HCT116 (cell line): ENCODE measurements around the gene RELCH. TPM values are rescaled to one million over a fixed set of nuclear protein-coding genes. Genes with fewer than 3 reads are reported as not detected.
A peak's percentile ranks its signal among the peaks of the same experiment; 100 is the strongest.

Source experiments
- ATAC-seq: fragments of 200-7000 bp; cut with Tn5 transposase; 2 replicates; pipeline ENCODE4 v1.9.1; 2020; ENCODE audit warnings: mild to moderate bottlenecking, moderate library complexity
- BruUV-seq: library from RNA; stranded (reverse); fragments of 400-500 nt; replicated peaks from 2 replicates; lab custom pipeline; 2021; lab: Mats Ljungman, UMichigan
- CTCF ChIA-PET: fragments of 300-600 bp; sonication (Branson Sonifier 250); formaldehyde crosslinking; loops from one replicate; lab custom pipeline; 2021; ENCODE audit warnings: antibody characterized with exemption; lab: Charles Lee
- POLR2A ChIA-PET: fragments of 300-600, 350-600 bp; sonication (Branson Sonifier 250); formaldehyde crosslinking; loops from one replicate; lab custom pipeline; 2021; ENCODE audit warnings: antibody characterized with exemption; lab: Charles Lee
- RAD21 ChIA-PET, 2 experiments: fragments of 300-600 bp; sonication (Branson Sonifier 250); formaldehyde crosslinking; loops; one replicate each; lab custom pipeline; 2023; ENCODE audit warnings: low total read pairs in 2 of 2; ENCODE audit not compliant: uncharacterized antibody in 2 of 2, unreplicated experiment in 2 of 2, low non-redundant PET in 1 of 2; lab: Charles Lee
- DNase-seq: peaks from one replicate; pipeline ENCODE4 v3.0.0-alpha.2; 2010; ENCODE audit warnings: low read depth, low spot score
- H2AFZ ChIP-seq: fragments of 200-600 bp; shearing (Covaris generic), sonication (generic); 2 replicates; pipeline ENCODE4 v1.6.1; 2017; ENCODE audit warnings: low read depth, mixed run types, mixed read lengths, antibody characterized with exemption, low read length; ENCODE audit not compliant: poor library complexity, severe bottlenecking
- H3K27ac ChIP-seq: 2 replicates; pipeline ENCODE4 v1.5.1; 2012; ENCODE audit warnings: low read depth, low read length
- H3K27me3 ChIP-seq: fragments of 200-600 bp; sonication (generic); 2 replicates; pipeline ENCODE4 v1.6.1; 2016; ENCODE audit warnings: mixed run types, low read length, mixed read lengths; ENCODE audit not compliant: insufficient read depth
- H3K36me3 ChIP-seq, 2 experiments: fragments of 200-500 bp in 1 of 2; fragments of 200-600 bp in 1 of 2; sonication (Bioruptor generic) in 1 of 2; sonication (generic) in 1 of 2; 2 replicates each; pipeline versions ENCODE4 v1.5.1 to v1.6.1; 2014 to 2016; ENCODE audit warnings: low read length in 2 of 2, inconsistent platforms in 1 of 2, mixed read lengths in 1 of 2, mixed run types in 1 of 2; ENCODE audit not compliant: insufficient read depth in 2 of 2, control insufficient read depth in 1 of 2
- H3K4me1 ChIP-seq, 2 experiments: fragments of 200-600 bp in 1 of 2; sonication (generic) in 1 of 2; 2 replicates each; pipeline versions ENCODE4 v1.5.1 to v1.6.1; 2012 to 2017; ENCODE audit warnings: low read length in 2 of 2, inconsistent platforms in 1 of 2, mild to moderate bottlenecking in 1 of 2, mixed read lengths in 1 of 2, mixed run types in 1 of 2, moderate library complexity in 1 of 2; ENCODE audit not compliant: insufficient read depth in 2 of 2, control insufficient read depth in 1 of 2
- H3K4me2 ChIP-seq: fragments of 200-600 bp; sonication (generic); 2 replicates; pipeline ENCODE4 v1.6.1; 2017; ENCODE audit warnings: mixed run types, low read length, mixed read lengths
- H3K4me3 ChIP-seq, 2 experiments: fragments of 200-600 bp in 1 of 2; sonication (generic) in 1 of 2; replicated peaks in 1 of 2; 2 replicates each; pipeline ENCODE4 v1.5.1; 2011 to 2016; ENCODE audit warnings: low read length in 2 of 2, control low read depth in 1 of 2, low read depth in 1 of 2, mild to moderate bottlenecking in 1 of 2, mixed read lengths in 1 of 2, mixed run types in 1 of 2
- H3K79me2 ChIP-seq: fragments of 200-600 bp; sonication (generic); 2 replicates; pipeline ENCODE4 v1.6.1; 2017; ENCODE audit warnings: mild to moderate bottlenecking, mixed run types, low read length, moderate library complexity, mixed read lengths; ENCODE audit not compliant: insufficient read depth
- H3K9ac ChIP-seq: fragments of 200-600 bp; sonication (generic); 2 replicates; pipeline ENCODE4 v1.6.1; 2016; ENCODE audit warnings: low read length, mixed read lengths
- H3K9me2 ChIP-seq: fragments of 200-600 bp; sonication (generic), shearing (Covaris generic); 2 replicates; pipeline ENCODE4 v1.6.1; 2017; ENCODE audit warnings: mixed run types, mild to moderate bottlenecking, moderate library complexity; ENCODE audit not compliant: insufficient read depth
- H3K9me3 ChIP-seq, 2 experiments: fragments of 200-500 bp in 1 of 2; fragments of 200-600 bp in 1 of 2; sonication (Bioruptor generic) in 1 of 2; sonication (generic) in 1 of 2; 2 replicates each; pipeline ENCODE4 v1.6.1; 2014 to 2017; ENCODE audit warnings: low read length in 2 of 2, mixed read lengths in 2 of 2, inconsistent platforms in 1 of 2, low read depth in 1 of 2, mild to moderate bottlenecking in 1 of 2, mixed run types in 1 of 2, moderate library complexity in 1 of 2; ENCODE audit not compliant: control insufficient read depth in 1 of 2, insufficient read depth in 1 of 2
- H4K20me1 ChIP-seq: fragments of 200-600 bp; sonication (generic), shearing (Covaris generic); 2 replicates; pipeline ENCODE4 v1.6.1; 2017; ENCODE audit warnings: mixed run types, mild to moderate bottlenecking, moderate library complexity; ENCODE audit not compliant: insufficient read depth
- CBX3 ChIP-seq: IDR thresholded peaks from 2 replicates; pipeline ENCODE4 v1.6.1; 2012; ENCODE audit warnings: low read depth
- CEBPB ChIP-seq: IDR thresholded peaks from 2 replicates; pipeline ENCODE4 v1.6.1; 2012; ENCODE audit warnings: low read depth
- CTCF ChIP-seq, 3 experiments: fragments of 200-600 bp in 1 of 3; sonication (generic) in 1 of 3; IDR thresholded peaks in 2 of 3; conservative IDR thresholded peaks in 1 of 3; 2 replicates each; pipeline ENCODE4 v1.5.1; 2012 to 2017; ENCODE audit warnings: low read depth in 2 of 3, low read length in 2 of 3, antibody characterized with exemption in 1 of 3, borderline replicate concordance in 1 of 3, control low read depth in 1 of 3, mild to moderate bottlenecking in 1 of 3, mixed read lengths in 1 of 3, mixed run types in 1 of 3, moderate library complexity in 1 of 3; ENCODE audit not compliant: insufficient read depth in 1 of 3
- EGR1 ChIP-seq: IDR thresholded peaks from 2 replicates; pipeline ENCODE4 v1.6.1; 2012; ENCODE audit warnings: low read depth
- ELF1 ChIP-seq: IDR thresholded peaks from 2 replicates; pipeline ENCODE4 v1.6.1; 2012; ENCODE audit warnings: low read depth, borderline replicate concordance
- EZH2 ChIP-seq: fragments of 200-600 bp; sonication (generic); IDR thresholded peaks from 2 replicates; pipeline ENCODE4 v1.6.1; 2017; ENCODE audit warnings: antibody characterized with exemption, mixed run types
- EZH2phosphoT487 ChIP-seq: fragments of 200-600 bp; IDR thresholded peaks from 2 replicates; pipeline ENCODE4 v1.6.1; 2018; ENCODE audit warnings: antibody characterized with exemption, borderline replicate concordance
- JUND ChIP-seq: IDR thresholded peaks from 2 replicates; pipeline ENCODE4 v1.6.1; 2012
- POLR2A ChIP-seq: IDR thresholded peaks from 2 replicates; pipeline ENCODE4 v1.7.0; 2011; ENCODE audit warnings: borderline replicate concordance; ENCODE audit not compliant: insufficient read depth, insufficient read length; ENCODE audit errors: extremely low read depth
- POLR2AphosphoS5 ChIP-seq: IDR thresholded peaks from 2 replicates; pipeline ENCODE4 v1.6.1; 2011; ENCODE audit warnings: mild to moderate bottlenecking, low read depth, low read length, moderate library complexity
- SIN3A ChIP-seq: IDR thresholded peaks from 2 replicates; pipeline ENCODE4 v1.6.1; 2012; ENCODE audit warnings: low read depth
- SP1 ChIP-seq: IDR thresholded peaks from 2 replicates; pipeline ENCODE4 v1.6.1; 2012; ENCODE audit warnings: low read depth
- SRF ChIP-seq: IDR thresholded peaks from 2 replicates; pipeline ENCODE4 v1.6.1; 2012; ENCODE audit warnings: low read depth
- TCF7L2 ChIP-seq: IDR thresholded peaks from 2 replicates; pipeline ENCODE4 v1.7.0; 2011; ENCODE audit warnings: borderline replicate concordance, inconsistent platforms; ENCODE audit not compliant: insufficient read depth, insufficient read length; ENCODE audit errors: extremely low read depth
- YY1 ChIP-seq: IDR thresholded peaks from 2 replicates; pipeline ENCODE4 v1.6.1; 2011; ENCODE audit warnings: low read length, low read depth, moderate library complexity, mild to moderate bottlenecking; ENCODE audit not compliant: insufficient replicate concordance; ENCODE audit errors: extremely low read depth
- ZBTB33 ChIP-seq: IDR thresholded peaks from 2 replicates; pipeline ENCODE4 v1.6.1; 2011; ENCODE audit warnings: mild to moderate bottlenecking, low read length, moderate library complexity; ENCODE audit not compliant: insufficient replicate concordance; ENCODE audit errors: extremely low read depth
- ZFX ChIP-seq: fragments of 450-650 bp; IDR thresholded peaks from 2 replicates; pipeline ENCODE4 v1.6.1; 2017
- ZNF274 ChIP-seq: fragments of 200-500 bp; sonication (Bioruptor generic); IDR thresholded peaks from 2 replicates; pipeline ENCODE4 v1.6.1; 2014; ENCODE audit warnings: mild to moderate bottlenecking, low read depth, low read length, inconsistent platforms
- intact Hi-C: fragments of 100-400 bp; cut with micrococcal nuclease; formaldehyde crosslinking; loops from 2 replicates; pipeline ENCODE4 v1.10.0; 2022
- total RNA-seq: library from RNA; stranded (reverse); gene quantifications from one replicate; pipeline ENCODE4 v1.2.1, GENCODE V29; 2021; ENCODE audit not compliant: unreplicated experiment
- TF ChIP-seq, protein P1 (sequence below): IDR thresholded peaks from 2 replicates; pipeline ENCODE4 v1.6.1; 2012
- TF ChIP-seq, protein P2 (sequence below): IDR thresholded peaks from 2 replicates; pipeline ENCODE4 v1.6.1; 2012

RELCH gene
- total RNA-seq, 1 experiment from 2014 or later = 17.4 TPM

- no peak for TF ChIP-seq POLR2AphosphoS5
- TF ChIP-seq, protein P1, sequence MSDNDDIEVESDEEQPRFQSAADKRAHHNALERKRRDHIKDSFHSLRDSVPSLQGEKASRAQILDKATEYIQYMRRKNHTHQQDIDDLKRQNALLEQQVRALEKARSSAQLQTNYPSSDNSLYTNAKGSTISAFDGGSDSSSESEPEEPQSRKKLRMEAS = no peak
- TF ChIP-seq ELF1 = no peak
- no peak for TF ChIP-seq ZFX
- TF ChIP-seq EZH2phosphoT487 = no peak
- TF ChIP-seq YY1 = no peak
- TF ChIP-seq EGR1 = no peak
- no peak for TF ChIP-seq CTCF (IDR thresholded peaks at IDR 0.05 in 2 of 3, conservative IDR thresholded peaks at IDR 0.05 in 1 of 3; ENCODE audit: borderline replicate concordance in 1 of 3, insufficient read depth in 1 of 3, low read depth in 2 of 3, low read length in 2 of 3)
- TF ChIP-seq ZBTB33 = no peak
- no peak for TF ChIP-seq SP1
- TF ChIP-seq TCF7L2 = no peak
- TF ChIP-seq ZNF274 = no peak
- no peak for TF ChIP-seq CBX3
- no peak for TF ChIP-seq CEBPB
- TF ChIP-seq JUND = no peak
- no peak for TF ChIP-seq SRF
- no peak for TF ChIP-seq POLR2A
- no peak for TF ChIP-seq SIN3A
- TF ChIP-seq, protein P2, sequence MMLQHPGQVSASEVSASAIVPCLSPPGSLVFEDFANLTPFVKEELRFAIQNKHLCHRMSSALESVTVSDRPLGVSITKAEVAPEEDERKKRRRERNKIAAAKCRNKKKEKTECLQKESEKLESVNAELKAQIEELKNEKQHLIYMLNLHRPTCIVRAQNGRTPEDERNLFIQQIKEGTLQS = no peak
- no peak for TF ChIP-seq EZH2
- ChIA-PET POLR2A (no interaction called here), RAD21 (no interaction called here), CTCF (no interaction called here)
- DNase-seq (no peak), ATAC-seq (no peak)
- Histone ChIP-seq H3K4me2 (peak overlapping the region; percentile 31), H3K4me3 (no peak overlapping the region), H3K9ac (no peak overlapping the region), H2AFZ (no peak overlapping the region), H3K27me3 (no peaks in the 10 kb centered on the region), H3K9me2 (no peaks in the 10 kb centered on the region), H3K27ac (no peak overlapping the region), H3K9me3 (no peaks in the 10 kb centered on the region), H4K20me1 (no peaks in the 10 kb centered on the region), H3K79me2 (no peaks in the 10 kb centered on the region), H3K4me1 (peaks cover 0 to 8% of the 10 kb centered on the region in 2 experiments; a peak in 2 of 4 replicates), H3K36me3 (no peaks in the 10 kb centered on the region)
- intact Hi-C loops = no loop called here
- BruUV-seq = no TSS peak
Measured at GRCh38 chr18:62346333-62347088, 159.5 kb downstream of the RELCH start.
